MM.1S (cell line): ENCODE measurements around the gene LCE3C.

Experiments used
- DNase-seq: peaks from one replicate; pipeline ENCODE4 v3.0.0-alpha.2; 2015
- H2AFZ ChIP-seq: fragments of 300-600 bp; sonication (generic); 2 replicates; pipeline ENCODE4 v1.6.0; 2016; ENCODE audit warnings: antibody characterized with exemption, low read length
- H3F3A ChIP-seq: fragments of 300-600 bp; sonication (generic); 2 replicates; pipeline ENCODE4 v1.6.1; 2016; ENCODE audit warnings: mild to moderate bottlenecking, antibody characterized with exemption, low read length, moderate library complexity, mixed read lengths; ENCODE audit not compliant: insufficient read depth
- H3K27ac ChIP-seq: fragments of 300-600 bp; sonication (generic); 2 replicates; pipeline ENCODE4 v1.5.1; 2016; ENCODE audit warnings: mild to moderate bottlenecking, low read length
- H3K27me3 ChIP-seq: fragments of 300-600 bp; sonication (generic); replicated peaks from 2 replicates; pipeline ENCODE4 v1.6.0; 2016; ENCODE audit warnings: low read length; ENCODE audit not compliant: insufficient read depth
- H3K36me3 ChIP-seq: fragments of 300-600 bp; sonication (generic); replicated peaks from 2 replicates; pipeline ENCODE4 v1.6.1; 2016; ENCODE audit warnings: mild to moderate bottlenecking, low read length, mixed read lengths; ENCODE audit not compliant: insufficient read depth
- H3K4me1 ChIP-seq: fragments of 300-600 bp; sonication (generic); 2 replicates; pipeline ENCODE4 v1.6.1; 2016; ENCODE audit warnings: low read length, mixed read lengths
- H3K4me2 ChIP-seq: fragments of 300-600 bp; sonication (generic); 2 replicates; pipeline ENCODE4 v1.6.0; 2016; ENCODE audit warnings: low read depth, low read length
- H3K4me3 ChIP-seq: fragments of 300-600 bp; sonication (generic); 2 replicates; pipeline ENCODE4 v1.5.1; 2016; ENCODE audit warnings: low read length, mixed read lengths
- H3K79me2 ChIP-seq: fragments of 300-600 bp; sonication (generic); 2 replicates; pipeline ENCODE4 v1.6.1; 2016; ENCODE audit warnings: mixed run types, low read length, mixed read lengths
- H3K9ac ChIP-seq: fragments of 300-600 bp; sonication (generic); 2 replicates; pipeline ENCODE4 v1.6.1; 2016; ENCODE audit warnings: low read length, mixed read lengths
- H3K9me2 ChIP-seq: fragments of 300-600 bp; sonication (generic); replicated peaks from 2 replicates; pipeline ENCODE4 v1.6.1; 2016; ENCODE audit warnings: mild to moderate bottlenecking, low read length, mixed read lengths; ENCODE audit not compliant: insufficient read depth
- H3K9me3 ChIP-seq: fragments of 300-600 bp; sonication (generic); replicated peaks from 2 replicates; pipeline ENCODE4 v1.6.1; 2016; ENCODE audit warnings: mild to moderate bottlenecking, low read length, mixed read lengths; ENCODE audit not compliant: insufficient read depth
- H4K20me1 ChIP-seq: fragments of 300-600 bp; sonication (generic); 2 replicates; pipeline ENCODE4 v1.6.1; 2016; ENCODE audit warnings: mild to moderate bottlenecking, low read length, moderate library complexity, mixed read lengths; ENCODE audit not compliant: insufficient read depth
- EZH2 ChIP-seq: fragments of 300-600 bp; sonication (generic); optimal IDR thresholded peaks from 2 replicates; pipeline ENCODE3; 2017; ENCODE audit warnings: low read depth, mild to moderate bottlenecking, antibody characterized with exemption, low read length, mixed read lengths
- EZH2phosphoT487 ChIP-seq: fragments of 300-600 bp; sonication (generic); IDR thresholded peaks from 2 replicates; pipeline ENCODE4 v1.6.1; 2018; ENCODE audit warnings: antibody characterized with exemption, low read length
- TF ChIP-seq, protein P1 (sequence below): fragments of 300-600 bp; sonication (generic); IDR thresholded peaks from 2 replicates; pipeline ENCODE4 v1.5.1; 2016; ENCODE audit warnings: antibody characterized with exemption, low read length, mixed read lengths

Gene LCE3C, protein sequence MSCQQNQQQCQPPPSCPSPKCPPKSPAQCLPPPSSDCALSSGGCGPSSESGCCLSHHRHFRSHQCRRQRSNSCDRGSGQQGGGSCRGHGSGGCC

DNA sequence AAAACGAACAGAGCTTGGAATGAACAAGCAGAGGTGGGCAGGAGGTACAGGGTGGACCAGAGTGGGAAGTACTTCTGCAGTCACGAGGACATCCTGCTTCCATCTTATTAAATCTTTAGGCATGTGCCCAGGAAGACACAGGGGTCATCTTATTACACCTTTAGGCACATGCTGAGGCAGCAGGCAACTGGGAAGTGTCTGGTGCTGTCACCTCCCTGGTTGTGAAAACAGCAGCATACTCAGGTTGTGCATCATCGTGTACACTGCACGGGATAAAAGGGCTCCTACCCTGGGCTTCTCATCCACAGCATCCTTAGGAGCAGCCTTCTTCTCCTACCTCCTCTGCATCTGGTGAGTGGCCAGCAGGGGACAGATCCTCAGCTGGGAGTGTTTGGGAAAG is at the start of gene LCE3C:
Gene LCE3C (plus strand): TSS at position 301 of the 400 bp plus-strand sequence. CDS start 498 bp downstream, outside the sequence.
- Histone ChIP-seq H3K27me3 (no peaks in the 10 kb centered on the region), H3K4me1 (no peaks in the 10 kb centered on the region), H3K36me3 (no peaks in the 10 kb centered on the region), H3K27ac (no peak within 1 kb of the TSS), H4K20me1 (no peaks in the 10 kb centered on the region), H3K9me3 (no peaks in the 10 kb centered on the region), H3K79me2 (no peaks in the 10 kb centered on the region), H3K4me3 (no peak within 1 kb of the TSS), H2AFZ (no peak within 1 kb of the TSS), H3K9me2 (no peaks in the 10 kb centered on the region), H3F3A (no peaks in the 10 kb centered on the region), H3K9ac (no peak within 1 kb of the TSS), H3K4me2 (no peak within 1 kb of the TSS)
- TF ChIP-seq, protein P1, sequence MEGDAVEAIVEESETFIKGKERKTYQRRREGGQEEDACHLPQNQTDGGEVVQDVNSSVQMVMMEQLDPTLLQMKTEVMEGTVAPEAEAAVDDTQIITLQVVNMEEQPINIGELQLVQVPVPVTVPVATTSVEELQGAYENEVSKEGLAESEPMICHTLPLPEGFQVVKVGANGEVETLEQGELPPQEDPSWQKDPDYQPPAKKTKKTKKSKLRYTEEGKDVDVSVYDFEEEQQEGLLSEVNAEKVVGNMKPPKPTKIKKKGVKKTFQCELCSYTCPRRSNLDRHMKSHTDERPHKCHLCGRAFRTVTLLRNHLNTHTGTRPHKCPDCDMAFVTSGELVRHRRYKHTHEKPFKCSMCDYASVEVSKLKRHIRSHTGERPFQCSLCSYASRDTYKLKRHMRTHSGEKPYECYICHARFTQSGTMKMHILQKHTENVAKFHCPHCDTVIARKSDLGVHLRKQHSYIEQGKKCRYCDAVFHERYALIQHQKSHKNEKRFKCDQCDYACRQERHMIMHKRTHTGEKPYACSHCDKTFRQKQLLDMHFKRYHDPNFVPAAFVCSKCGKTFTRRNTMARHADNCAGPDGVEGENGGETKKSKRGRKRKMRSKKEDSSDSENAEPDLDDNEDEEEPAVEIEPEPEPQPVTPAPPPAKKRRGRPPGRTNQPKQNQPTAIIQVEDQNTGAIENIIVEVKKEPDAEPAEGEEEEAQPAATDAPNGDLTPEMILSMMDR: no peak
- TF ChIP-seq EZH2: no peak
- no peak for TF ChIP-seq EZH2phosphoT487
- no peak for DNase-seq

DNA sequence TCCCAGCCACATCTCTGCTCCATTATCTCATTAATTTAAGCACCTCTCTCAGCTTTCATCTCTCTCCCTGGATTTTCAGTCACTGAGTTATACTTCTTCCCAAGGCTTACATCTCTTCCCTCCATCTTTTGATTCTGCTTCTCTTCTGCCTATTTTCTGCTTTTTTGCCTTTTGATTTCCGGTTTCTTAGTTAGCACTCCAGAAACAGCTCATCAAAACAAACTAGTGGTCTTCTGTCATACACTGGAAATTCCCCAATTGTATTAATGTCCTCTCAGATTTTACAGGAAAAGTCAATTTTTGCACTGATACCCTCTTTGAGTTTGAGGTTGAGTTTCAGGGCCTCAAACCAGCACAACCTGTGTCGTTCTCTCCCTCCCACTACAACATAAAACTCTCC is 34.9 kb upstream of the LCE3C start:
- Histone ChIP-seq H3K4me2 (no peak overlapping the region), H2AFZ (no peak overlapping the region), H3K9me2 (no peaks in the 10 kb centered on the region), H3K4me1 (no peaks in the 10 kb centered on the region), H3K4me3 (no peak overlapping the region), H3F3A (no peaks in the 10 kb centered on the region), H3K27me3 (no peaks in the 10 kb centered on the region), H3K36me3 (no peaks in the 10 kb centered on the region), H3K9ac (no peak overlapping the region), H4K20me1 (no peaks in the 10 kb centered on the region), H3K27ac (no peak overlapping the region), H3K9me3 (no peaks in the 10 kb centered on the region), H3K79me2 (no peaks in the 10 kb centered on the region)
- DNase-seq: no peak
- TF ChIP-seq, protein P1: no peak
- no peak for TF ChIP-seq EZH2
- no peak for TF ChIP-seq EZH2phosphoT487

DNA sequence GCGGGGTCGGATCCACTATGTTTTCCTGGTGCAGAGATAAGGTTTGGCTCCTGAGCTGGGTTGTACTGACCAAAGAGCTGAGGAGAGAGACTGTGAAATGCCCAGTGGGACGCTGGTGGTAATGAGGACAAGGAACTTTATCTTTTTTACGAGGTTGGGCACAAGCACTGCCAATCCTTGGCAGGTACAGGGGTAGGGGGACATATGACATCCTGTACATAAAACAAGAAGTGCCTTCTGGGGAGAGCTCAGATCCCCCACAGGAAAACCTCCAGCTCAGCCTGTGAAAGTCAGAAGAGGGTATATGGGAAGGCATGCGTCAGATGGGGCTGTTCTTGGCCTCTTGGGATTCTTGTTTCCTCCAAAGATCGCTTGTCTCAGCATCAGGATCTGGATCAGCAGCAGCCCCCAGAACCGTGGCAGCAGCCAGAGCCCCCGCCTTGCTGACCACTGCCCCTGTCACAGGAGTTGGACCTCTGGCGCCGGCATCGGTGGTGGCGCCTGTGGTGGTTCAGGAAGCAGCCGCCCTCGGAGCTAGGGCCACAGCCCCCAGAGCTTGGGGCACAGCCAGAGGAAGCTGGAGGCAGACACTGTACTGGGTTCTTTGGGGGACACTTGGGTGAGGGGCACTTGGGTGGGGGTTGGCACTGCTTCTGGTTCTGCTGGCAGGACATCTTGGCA is 34.4 kb upstream of the LCE3C start:
- Histone ChIP-seq H3K4me2 (no peak overlapping the region), H3K9me3 (no peaks in the 10 kb centered on the region), H3K4me3 (no peak overlapping the region), H3K36me3 (no peaks in the 10 kb centered on the region), H3F3A (no peaks in the 10 kb centered on the region), H2AFZ (no peak overlapping the region), H3K4me1 (no peaks in the 10 kb centered on the region), H3K9me2 (no peaks in the 10 kb centered on the region), H3K27me3 (no peaks in the 10 kb centered on the region), H3K9ac (no peak overlapping the region), H3K27ac (no peak overlapping the region), H3K79me2 (no peaks in the 10 kb centered on the region), H4K20me1 (no peaks in the 10 kb centered on the region)
- DNase-seq: no peak
- TF ChIP-seq, protein P1: no peak
- TF ChIP-seq EZH2: no peak
